HG02798 (cell line): ENCODE results near the gene RAPGEF2.
"Not testable (repeated sequence)": the region's sequence is repeated elsewhere in the genome, so short reads cannot be mapped to it uniquely, and the experiment has no call there.

Experiments
- ATAC-seq: cut with Tn5 transposase; IDR thresholded peaks from one replicate; pipeline ENCODE4 v1.9.1; 2021; ENCODE audit warnings: mild to moderate bottlenecking; ENCODE audit not compliant: unreplicated experiment, poor library complexity

The RAPGEF2 gene

DNA sequence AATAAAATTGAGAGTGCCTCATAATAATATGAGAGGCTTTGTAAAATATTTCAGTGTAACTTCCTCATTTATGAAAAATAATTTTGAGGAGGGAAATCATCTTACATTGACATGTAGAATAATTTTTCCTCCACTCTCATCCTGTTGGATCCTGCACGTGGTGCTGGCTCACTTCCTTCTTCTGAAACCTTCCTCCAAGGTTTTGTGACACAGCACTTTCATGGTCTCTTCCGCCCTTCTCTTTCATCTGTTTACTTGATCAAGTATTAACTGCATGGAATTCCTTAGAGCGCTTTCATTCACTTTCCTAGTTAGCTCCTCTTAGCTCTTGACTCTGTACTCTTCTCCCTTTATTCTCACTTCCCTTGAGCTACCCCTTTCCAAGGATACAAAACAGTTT is 246.5 kb downstream of the RAPGEF2 start:
- ATAC-seq: no peak

DNA sequence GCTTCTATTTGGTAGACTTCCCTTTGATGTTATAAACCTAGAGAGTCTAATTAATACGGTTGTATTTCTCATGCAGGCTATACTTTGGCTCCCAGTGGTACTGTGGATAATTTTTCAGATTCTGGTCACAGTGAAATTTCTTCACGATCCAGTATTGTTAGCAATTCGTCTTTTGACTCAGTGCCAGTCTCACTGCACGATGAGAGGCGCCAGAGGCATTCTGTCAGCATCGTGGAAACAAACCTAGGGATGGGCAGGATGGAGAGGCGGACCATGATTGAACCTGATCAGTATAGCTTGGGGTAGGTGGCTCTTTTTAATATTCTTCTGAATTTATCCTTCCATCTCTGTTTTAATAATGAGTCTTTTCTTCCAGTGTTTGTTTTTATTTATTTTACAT is 249.7 kb downstream of the RAPGEF2 start:
- no peak for ATAC-seq

DNA sequence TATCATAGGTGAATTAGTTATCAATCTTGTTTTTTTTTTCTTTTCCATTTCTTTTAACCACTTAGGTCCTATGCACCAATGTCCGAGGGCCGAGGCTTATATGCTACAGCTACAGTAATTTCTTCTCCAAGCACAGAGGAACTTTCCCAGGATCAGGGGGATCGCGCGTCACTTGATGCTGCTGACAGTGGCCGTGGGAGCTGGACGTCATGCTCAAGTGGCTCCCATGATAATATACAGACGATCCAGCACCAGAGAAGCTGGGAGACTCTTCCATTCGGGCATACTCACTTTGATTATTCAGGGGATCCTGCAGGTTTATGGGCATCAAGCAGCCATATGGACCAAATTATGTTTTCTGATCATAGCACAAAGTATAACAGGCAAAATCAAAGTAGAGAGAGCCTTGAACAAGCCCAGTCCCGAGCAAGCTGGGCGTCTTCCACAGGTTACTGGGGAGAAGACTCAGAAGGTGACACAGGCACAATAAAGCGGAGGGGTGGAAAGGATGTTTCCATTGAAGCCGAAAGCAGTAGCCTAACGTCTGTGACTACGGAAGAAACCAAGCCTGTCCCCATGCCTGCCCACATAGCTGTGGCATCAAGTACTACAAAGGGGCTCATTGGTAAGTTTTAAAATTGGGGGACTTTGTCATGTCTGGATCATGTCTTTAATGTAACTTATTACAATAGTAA is 250.7 kb downstream of the RAPGEF2 start:
- ATAC-seq: no peak

DNA sequence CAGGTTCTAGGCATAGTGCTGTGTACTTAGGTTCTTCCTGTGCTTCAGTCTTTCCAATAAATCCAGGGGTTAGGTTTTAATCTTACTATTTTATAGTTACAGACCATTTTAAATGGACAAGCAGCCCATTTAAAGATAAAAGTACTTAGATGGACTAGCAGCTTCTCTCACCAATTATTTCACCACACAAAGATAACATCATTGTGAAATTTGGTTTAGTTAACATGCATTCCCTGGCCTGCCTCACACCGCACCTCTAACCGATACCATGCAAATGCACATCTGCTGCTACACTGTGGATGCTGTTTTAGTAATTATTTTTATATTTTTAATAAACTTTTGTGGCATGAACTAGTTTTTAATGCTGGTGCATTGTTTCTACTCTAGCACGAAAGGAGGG is 252.6 kb downstream of the RAPGEF2 start:
- ATAC-seq: no peak

DNA sequence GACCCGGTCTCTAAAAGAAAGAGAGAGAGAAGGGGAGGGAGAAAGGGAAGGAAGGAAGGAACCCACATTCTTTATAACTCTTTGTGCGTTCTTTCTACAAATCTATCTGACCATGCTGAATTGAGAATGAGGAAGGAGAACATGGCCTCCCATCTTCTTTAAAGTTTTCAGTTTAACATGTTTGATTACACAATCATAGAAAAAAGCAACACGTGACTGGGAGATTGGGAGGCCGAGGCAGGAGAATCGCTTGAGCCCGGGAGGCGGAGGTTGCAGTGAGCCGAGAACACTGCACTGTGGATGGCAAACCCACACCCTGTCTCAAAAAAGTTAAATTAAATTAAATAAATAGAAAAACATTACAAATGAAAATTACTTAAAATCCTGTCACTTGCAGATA is 254.5 kb downstream of the RAPGEF2 start:
- no peak for ATAC-seq

DNA sequence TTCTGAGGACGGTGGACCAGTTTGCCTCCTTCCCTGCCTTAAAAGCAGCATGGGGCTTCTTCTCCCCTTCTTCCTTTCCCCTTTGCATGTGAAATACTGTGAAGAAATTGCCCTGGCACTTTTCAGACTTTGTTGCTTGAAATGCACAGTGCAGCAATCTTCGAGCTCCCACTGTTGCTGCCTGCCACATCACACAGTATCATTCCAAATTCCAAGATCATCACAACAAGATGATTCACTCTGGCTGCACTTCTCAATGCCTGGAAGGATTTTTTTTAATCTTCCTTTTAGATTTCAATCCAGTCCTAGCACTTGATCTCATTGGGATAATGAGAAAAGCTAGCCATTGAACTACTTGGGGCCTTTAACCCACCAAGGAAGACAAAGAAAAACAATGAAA is 255.3 kb downstream of the RAPGEF2 start:
- ATAC-seq: no peak

DNA sequence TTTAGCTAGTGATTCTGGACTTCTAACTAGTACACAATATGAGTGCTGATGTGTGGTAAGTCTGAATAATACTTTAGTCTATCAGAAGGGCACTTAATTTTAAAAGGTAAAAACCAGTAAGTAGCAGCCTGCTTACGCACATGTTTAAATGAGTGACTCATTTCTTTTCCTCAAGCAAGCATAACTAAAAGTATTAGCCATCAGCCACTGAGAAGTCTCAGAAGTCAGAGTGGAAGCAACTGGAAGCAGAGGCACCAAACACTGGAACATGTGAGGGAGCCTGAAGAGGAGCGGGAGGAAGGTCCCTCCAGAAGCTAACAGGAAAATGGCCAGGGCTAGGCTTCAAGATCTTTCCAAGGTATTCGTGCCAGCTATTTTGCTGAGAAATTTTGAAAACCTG is 257.7 kb downstream of the RAPGEF2 start:
- ATAC-seq: no peak

DNA sequence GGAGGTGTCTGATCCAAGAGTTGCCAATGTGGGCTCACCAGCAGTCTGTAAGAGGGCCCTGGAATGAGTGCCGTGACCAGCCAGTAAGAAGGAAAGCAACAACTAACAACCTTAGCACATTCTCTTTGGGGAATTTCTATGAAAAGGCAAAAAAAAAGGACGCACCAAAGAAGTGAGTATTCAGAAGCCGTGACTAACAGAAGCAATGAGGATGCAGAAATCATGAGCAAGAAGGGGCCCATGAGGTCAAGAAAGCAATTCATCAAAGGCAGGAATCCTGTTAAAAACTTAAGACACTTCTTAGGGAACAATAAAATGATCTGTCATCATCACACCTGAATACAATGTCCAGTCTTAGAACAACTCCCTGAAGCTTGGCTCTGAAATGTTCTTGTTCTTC is 260.5 kb downstream of the RAPGEF2 start:
- no peak for ATAC-seq

DNA sequence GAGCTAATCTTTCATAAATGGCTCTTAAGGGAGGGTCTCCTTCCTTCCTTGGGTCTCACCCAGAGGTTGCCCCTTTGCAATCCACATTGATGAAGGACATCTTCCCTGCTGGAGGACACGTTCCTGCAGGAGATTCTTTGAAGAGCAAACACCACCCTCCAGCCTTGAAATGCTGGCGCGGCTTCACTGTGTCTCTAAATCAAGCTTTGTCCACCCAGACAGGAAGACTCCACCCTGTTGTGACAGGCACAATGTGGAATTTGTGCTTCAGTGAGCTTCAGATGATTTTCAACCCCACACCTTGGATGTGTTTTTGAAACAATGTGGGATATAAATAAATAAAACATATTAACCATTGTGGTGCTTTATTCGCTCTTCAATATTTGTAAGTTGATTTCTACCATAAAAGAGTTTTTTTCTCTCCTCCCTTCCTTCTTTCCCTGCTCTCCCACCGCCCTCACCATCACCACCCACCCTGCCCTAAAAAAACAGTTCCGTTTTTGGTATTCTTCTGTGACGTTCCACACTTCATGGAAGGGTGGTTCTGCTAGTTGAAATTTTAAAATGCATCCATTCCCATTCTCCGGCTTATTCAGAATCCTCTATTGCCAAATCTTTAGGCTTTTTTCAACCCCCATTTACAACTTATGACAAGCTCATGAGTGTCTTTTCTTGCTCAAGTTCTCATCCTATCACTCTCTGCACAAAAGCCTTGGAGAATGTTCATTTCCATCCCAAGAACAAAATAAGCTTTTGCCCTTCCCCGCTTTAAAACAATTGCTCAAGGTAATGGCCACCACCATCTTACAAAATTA is 264.3 kb downstream of the RAPGEF2 start:
- no peak for ATAC-seq

DNA sequence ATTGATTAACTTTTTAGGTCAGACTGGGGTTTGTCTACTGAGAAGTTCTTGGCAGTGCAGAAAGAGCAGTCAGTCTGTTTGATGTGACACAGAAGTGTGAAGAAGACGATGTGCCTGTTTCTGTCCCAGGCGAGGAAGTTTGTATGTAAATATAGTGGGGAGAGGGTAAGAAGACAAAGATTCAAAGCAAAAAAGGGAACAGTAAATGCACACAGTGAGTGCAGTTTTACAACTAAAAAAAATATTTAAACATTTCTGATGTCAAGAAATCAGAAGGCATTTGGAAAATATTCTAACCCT is 264.9 kb downstream of the RAPGEF2 start:
- peak; percentile 53 for ATAC-seq

DNA sequence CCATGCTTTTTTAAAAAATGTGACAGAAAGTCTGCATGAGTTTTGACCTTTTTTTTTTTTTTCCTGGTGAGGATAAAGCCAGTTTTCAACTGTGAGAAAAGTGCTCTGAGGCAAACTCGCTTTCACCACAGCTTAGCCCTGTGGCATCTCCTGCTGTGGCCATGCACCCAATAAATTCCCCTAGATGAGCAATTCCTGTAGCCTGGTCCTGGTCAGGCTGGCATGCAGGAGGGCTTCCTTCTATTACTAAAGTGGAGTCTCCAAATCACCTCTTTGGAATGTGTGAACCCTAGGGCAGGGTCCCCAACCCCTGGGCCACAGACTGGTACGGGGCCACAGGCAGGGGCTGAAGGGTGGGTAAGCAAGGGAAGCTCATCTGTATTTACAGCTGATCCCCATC is 265.4 kb downstream of the RAPGEF2 start:
- ATAC-seq: no peak

DNA sequence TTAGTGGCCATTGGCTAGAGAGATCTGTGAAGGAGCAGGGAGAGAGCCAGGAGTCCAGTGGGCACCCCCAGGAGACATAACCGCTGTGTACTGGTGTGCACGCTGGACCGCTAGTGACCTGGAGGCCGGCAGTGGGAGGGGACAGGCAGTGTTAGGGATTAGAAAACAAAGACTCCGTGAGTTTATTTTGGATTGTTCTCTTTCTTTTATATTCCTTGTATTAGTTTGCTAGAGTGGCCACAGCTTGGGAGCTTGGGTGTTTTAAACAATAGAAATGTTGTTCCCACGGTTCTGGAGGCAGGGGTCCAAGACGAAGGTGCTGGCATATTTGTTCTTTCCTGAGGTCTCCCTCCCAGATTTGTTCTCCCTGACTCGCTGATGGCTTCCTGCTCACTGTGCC is 266.4 kb downstream of the RAPGEF2 start:
- ATAC-seq: no peak

DNA sequence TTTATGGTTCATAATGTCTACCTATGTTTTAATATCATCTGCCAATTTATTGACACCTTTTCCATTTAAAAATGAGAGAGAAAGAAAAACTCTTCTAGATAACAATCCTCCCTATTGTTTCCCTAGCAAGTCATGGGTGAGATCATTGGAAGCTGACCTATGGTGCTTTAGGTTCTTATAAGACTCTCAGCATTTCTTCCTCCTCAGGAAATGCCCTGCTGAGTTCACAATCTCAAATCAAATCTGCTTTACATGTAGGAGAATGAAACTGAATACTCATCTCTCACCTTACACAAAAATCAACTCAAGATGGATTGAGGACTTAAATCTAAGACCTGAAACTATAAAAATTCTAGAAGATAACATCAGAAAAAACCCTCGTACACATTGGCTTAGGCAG is 267.4 kb downstream of the RAPGEF2 start:
- no peak for ATAC-seq

DNA sequence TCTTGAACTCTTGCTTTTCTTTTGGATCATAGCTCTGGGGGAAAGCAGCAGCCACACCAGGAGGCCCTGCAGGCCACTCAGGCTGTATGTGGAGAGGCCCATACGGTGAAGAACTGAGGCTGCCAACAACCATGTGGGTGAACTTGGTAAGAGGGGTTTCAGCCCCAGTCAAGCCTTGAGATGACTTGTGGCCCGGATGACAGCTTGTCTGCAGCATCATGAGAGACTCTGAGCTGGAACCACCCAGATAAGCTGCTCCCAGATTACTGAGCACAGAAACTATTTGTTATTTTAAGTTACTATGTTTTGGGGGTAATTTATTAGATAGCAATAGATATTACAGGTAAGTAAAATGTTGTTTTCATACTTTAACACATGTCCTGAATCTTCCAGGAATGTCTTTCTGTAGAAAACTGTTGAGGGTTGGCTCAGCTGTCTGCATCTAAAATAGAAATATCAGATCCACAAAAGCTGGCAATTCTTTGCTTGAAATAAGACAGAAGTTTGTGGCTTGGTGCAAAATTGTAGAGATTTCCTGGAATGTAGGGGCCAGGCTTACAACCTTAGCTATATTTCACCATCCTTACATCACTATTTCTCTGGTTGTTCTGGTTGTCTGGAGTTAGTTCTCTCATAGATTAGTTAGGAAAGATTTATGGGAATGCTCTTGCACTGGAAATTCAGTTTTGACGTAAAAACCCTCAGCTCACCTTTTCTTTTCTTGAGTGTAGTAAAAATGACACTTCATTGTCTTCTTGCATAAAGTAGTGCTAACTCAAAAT is 272.1 kb downstream of the RAPGEF2 start:
- no peak for ATAC-seq

DNA sequence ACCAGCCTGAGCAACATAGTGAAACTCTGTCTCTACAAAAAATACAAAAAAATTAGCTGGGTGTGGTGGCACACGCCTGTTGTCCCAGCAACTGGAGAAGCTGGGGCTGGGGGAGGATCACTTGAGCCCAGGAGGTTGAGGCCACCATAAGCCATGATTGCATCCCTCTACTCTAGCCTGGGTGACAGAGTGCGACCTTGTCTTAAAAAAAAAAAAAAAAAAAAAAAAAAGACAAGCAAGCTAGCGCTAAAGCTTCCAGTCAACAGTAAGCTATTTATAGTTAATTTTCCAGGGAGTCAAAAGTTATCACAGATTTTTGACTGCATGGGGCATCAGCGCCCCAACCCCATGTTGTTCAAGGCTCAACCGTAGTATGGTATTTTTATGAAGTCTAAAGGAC is 273.4 kb downstream of the RAPGEF2 start:
- ATAC-seq: no peak

DNA sequence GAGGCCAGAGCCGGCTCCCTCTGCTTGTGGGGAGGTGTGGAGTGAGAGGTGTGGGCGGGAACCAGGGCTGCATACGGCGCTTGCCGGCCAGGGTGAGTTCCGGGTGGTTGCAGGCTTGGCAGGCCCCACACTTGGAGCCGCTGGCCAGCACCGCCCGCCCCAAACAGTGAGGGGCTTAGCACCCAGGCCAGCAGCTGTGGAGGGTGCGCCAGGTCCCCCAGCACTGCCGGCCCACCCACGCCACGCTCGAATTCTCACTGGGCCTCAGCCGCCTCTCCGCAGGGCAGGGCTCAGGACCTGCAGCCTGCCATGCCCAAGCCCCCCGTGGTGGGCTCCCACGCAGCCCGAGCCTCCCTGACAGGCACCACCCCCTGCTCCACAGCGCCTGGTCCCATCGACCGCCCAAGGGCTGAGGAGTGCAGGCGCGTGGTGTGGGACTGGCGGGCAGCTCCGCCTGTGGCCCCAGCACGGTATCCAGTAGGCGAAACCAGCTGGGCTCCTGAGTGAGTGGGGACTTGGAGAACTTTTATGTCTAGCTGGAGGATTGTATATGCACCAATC is 275.3 kb downstream of the RAPGEF2 start:
- no peak for ATAC-seq

DNA sequence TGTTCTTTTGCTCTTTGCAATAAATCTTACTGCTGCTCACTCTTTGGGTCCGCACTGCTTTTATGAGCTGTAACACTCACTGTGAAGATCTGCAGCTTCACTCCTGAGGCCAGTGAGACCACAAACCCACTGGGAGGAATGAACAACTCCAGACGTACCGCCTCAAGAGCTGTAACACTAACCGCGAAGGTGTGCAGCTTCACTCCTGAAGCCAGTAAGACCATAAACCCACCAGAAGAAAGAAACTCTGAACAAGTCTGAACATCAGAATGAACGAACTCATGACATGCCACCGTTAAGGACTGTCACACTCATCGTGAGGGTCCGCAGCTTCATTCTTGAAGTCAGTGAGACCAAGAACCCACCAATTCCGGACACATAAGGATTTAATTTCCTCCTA is 276.2 kb downstream of the RAPGEF2 start:
- ATAC-seq: not testable (repeated sequence)

DNA sequence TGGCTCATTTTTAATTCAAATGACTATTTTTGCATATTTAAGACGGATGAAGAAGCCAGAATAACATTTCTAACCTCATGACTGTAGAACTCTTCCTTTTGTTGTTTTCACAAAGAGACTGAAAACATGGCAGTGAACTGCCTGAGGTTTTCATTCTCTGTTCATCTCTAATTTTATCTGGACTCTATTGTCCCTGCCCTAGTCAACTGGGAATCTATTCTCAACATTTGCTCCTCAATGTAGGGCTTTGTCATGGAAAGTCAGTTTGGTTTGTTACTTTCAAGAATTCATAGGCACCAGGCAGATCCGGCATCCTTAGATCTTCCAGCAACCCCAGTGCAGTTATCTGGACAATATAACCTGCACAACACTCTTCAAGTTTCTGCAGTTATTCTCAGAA is 277.0 kb downstream of the RAPGEF2 start:
- ATAC-seq: no peak

DNA sequence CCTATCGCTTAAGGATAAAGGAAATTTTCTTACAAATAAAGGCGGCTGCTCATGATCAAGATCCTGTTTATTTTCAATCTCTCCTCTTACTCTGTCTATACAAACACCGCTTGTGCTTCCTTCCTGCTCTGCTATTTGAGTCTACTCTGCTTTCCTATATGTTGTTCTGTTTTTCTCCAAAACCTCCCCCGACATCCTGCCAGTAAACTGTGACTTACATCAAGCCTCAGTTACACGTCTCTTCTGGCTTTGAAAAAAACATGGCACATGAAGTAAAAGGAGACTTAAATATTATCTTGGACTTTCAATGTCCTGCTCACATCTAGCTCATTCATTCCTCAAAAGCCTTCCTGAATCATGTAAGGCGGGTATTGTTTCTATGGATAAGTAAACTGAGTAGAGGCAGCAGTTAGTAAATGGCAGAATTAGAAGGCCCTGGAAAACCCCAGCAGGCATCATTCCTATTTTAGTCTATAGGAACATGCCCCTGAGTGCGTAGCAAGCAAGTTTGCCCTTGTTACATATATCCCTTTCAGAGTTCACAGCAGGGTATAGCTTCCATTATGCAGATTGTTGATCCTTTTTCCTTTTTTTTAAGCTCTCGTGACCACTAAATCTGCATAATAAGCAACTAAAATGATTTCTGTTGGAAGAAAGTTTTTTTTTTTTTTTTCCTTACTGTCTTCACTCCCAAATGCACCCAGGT is 280.1 kb downstream of the RAPGEF2 start:
- no peak for ATAC-seq

DNA sequence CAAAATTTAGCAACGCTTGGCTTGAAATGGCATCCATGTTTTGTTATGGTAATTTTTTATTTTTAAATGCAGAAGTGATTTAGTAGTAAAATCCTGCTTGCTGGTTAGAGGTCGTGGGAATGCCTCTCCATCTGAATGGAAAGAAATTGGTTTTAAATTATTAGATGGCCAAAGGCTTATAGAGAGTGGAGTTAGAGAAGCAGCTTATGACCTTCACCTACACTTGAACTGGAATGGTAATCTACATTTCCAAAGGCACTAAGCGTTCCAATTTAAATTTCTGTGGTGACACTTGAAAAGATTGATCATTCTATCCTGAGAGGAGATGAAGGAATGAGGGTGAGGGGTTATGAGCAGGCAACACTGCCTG is 280.7 kb downstream of the RAPGEF2 start:
- no peak for ATAC-seq

DNA sequence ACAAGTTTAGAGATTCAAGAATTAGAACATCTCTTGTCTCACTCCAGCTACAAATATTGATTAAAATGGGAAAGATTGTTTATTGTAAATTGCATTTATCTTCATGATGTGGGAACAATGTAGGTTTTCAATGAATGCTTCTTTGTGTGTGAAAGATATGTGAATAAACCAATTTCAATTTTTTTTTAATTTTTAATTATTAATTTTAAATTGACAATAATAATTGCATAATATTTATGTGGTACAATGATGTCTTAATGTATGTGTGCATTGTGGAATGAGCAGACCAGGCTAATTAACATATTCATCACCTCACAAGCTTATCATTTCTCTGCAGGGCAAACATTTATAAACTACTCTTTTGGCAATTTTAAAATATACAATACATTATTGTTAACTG is 281.1 kb downstream of the RAPGEF2 start:
- no peak for ATAC-seq
